Adrenal gland (tissue), 12 donors: ENCODE results near the gene SMS. TPM values are rescaled to one million over a fixed set of nuclear protein-coding genes. Genes with fewer than 3 reads are reported as not detected.

Experiments
- DNase-seq, 7 donors: peaks; one replicate each; pipeline ENCODE4 v3.0.0-alpha.2; 2019 to 2020
- H3K27ac ChIP-seq, 5 donors: fragments of 200-600 bp; sonication (generic) in 4 of 5; 1 replicate in 3 of 5; 2 replicates in 2 of 5; pipeline versions ENCODE4 v1.5.1 to v1.8.0; 2016 to 2020; ENCODE audit warnings: mild to moderate bottlenecking in 1 of 5
- H3K27me3 ChIP-seq: fragments of 200-600 bp; 2 replicates; pipeline ENCODE4 v1.8.0; 2021
- H3K36me3 ChIP-seq, 2 donors: fragments of 200-600 bp; replicated peaks in 1 of 2; 1 replicate in 1 of 2; 2 replicates in 1 of 2; pipeline versions ENCODE4 v1.5.1 to v1.8.0; 2018 to 2022
- H3K4me1 ChIP-seq, 2 donors: fragments of 200-600 bp; replicated peaks in 1 of 2; 1 replicate in 1 of 2; 2 replicates in 1 of 2; pipeline versions ENCODE4 v1.5.1 to v1.8.0; 2018 to 2021
- H3K4me3 ChIP-seq, 4 donors: fragments of 200-600 bp; sonication (generic) in 3 of 4; one replicate each; pipeline ENCODE4 v1.5.1; 2016 to 2018
- H3K9me3 ChIP-seq, 3 donors: fragments of 200-600 bp; sonication (generic) in 1 of 3; replicated peaks in 1 of 3; 1 replicate in 2 of 3; 2 replicates in 1 of 3; pipeline versions ENCODE4 v1.5.1 to v1.8.0; 2016 to 2021
- POLR2A ChIP-seq, 2 donors: fragments of 450-650 bp; IDR thresholded peaks; one replicate each; pipeline ENCODE4 v1.6.1; 2017; ENCODE audit warnings: antibody characterized with exemption in 2 of 2, mild to moderate bottlenecking in 2 of 2, moderate library complexity in 1 of 2
- WGBS, 4 donors: extraction: QIAGEN DNeasy Blood & Tissue Kit in 2 of 4; methylation state at CpG; one replicate each; pipeline versions ENCODE4 v1.1.5 to v1.1.7; 2013 to 2017; 5-methylcytosine and 5-hydroxymethylcytosine counted together
- intact Hi-C, 2 donors: fragments of 100-400 bp; cut with DNase I; formaldehyde crosslinking; loops; one replicate each; pipeline versions ENCODE4 v1.14.1 to v1.15.0; 2022 to 2023
- polyA plus RNA-seq, 3 donors: library from polyadenylated mRNA; stranded (reverse); fragments of 200-250 nt in 2 of 3; fragments of 350-450 nt in 1 of 3; fragmentation: Illumina TruSeq in 1 of 3; extraction: RNeasy Lipid Tissue Mini Kit (QIAGEN cat#74804) in 1 of 3; gene quantifications; one replicate each; pipeline ENCODE4 v1.2.3, GENCODE V29; 2013 to 2014
- total RNA-seq, 9 donors: library from RNA; depleted of rRNA in 4 of 9; stranded (reverse); fragments of >200 nt in 4 of 9; fragments of 120-200 nt in 1 of 9; fragmentation: NEBNext Ultra II Directional in 1 of 9; extraction: Animal tissue kit (Norgen Biotek cat#: 25700) in 1 of 9; gene quantifications; one replicate each; pipeline versions ENCODE4 v1.1.0 to v1.2.4, GENCODE V29; 2013 to 2023
- TF ChIP-seq, protein P1 (sequence below), 6 experiments: fragments of 450-650 bp in 4 of 6; fragments of 200-600 bp in 2 of 6; sonication (generic) in 1 of 6; IDR thresholded peaks; 1 replicate in 5 of 6; 2 replicates in 1 of 6; pipeline versions ENCODE4 v1.5.1 to v1.8.0; 2016 to 2021; ENCODE audit warnings: antibody characterized with exemption in 6 of 6, mild to moderate bottlenecking in 2 of 6, moderate library complexity in 1 of 6
- donor health status: healthy with polysubstance abuse.
- donor health status: Bipolar disorder and iron deficiency.
- donor health status: DM: yes; HTN: yes; CAD: no.
- donor health status: DM: no; HTN: no; CAD: no.
- donor health status: DM: no; HTN: no; CAD: no.
- donor health status: DM: yes; HTN: yes; CAD: no.

Gene SMS
- total and polyA plus RNA-seq, 12 donors = 68.3 to 265 (median 131) TPM

DNA sequence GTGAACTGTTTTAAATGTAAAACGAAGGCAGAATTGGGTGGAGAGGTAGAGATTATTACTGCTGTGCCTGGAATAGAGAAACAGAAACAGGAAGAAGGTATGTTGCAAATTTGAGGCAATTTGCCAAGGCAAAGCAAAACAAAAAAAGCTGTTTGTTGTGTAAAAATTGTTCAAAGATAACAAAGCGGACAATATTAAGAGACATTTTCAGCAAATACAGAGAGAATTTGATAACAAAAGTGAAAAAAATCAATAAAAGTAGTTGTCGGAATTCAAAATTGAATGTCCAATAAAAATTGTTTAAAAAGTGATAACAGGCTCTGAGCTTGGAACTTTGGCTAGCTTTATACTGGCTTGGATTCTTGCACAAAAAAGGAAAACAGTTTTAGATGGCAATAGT, 14.4 kb upstream of the SMS start:
- no peaks in the 10 kb centered on the region for H3K9me3 ChIP-seq
- intact Hi-C loops = no loop called here
- no peak for DNase-seq
- H3K4me3 ChIP-seq = peak overlapping the region in 1 of 4 donors; percentile 54
- H3K4me1 ChIP-seq = peaks cover 0 to 4% of the 10 kb centered on the region in 2 donors
- peak overlapping the region; percentile 16 to 72 (median 29) for H3K27ac ChIP-seq
- TF ChIP-seq POLR2A (IDR thresholded peaks at IDR 0.05) = no peak
- TF ChIP-seq, protein P1, sequence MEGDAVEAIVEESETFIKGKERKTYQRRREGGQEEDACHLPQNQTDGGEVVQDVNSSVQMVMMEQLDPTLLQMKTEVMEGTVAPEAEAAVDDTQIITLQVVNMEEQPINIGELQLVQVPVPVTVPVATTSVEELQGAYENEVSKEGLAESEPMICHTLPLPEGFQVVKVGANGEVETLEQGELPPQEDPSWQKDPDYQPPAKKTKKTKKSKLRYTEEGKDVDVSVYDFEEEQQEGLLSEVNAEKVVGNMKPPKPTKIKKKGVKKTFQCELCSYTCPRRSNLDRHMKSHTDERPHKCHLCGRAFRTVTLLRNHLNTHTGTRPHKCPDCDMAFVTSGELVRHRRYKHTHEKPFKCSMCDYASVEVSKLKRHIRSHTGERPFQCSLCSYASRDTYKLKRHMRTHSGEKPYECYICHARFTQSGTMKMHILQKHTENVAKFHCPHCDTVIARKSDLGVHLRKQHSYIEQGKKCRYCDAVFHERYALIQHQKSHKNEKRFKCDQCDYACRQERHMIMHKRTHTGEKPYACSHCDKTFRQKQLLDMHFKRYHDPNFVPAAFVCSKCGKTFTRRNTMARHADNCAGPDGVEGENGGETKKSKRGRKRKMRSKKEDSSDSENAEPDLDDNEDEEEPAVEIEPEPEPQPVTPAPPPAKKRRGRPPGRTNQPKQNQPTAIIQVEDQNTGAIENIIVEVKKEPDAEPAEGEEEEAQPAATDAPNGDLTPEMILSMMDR (IDR thresholded peaks at IDR 0.05) = no peak
- 1 to 41% (median 27%) methylated on average over 3 of the region's 3 CpGs for WGBS, 4 donors
- H3K36me3 ChIP-seq = no peaks in the 10 kb centered on the region
- peaks cover 4% of the 10 kb centered on the region for H3K27me3 ChIP-seq

DNA sequence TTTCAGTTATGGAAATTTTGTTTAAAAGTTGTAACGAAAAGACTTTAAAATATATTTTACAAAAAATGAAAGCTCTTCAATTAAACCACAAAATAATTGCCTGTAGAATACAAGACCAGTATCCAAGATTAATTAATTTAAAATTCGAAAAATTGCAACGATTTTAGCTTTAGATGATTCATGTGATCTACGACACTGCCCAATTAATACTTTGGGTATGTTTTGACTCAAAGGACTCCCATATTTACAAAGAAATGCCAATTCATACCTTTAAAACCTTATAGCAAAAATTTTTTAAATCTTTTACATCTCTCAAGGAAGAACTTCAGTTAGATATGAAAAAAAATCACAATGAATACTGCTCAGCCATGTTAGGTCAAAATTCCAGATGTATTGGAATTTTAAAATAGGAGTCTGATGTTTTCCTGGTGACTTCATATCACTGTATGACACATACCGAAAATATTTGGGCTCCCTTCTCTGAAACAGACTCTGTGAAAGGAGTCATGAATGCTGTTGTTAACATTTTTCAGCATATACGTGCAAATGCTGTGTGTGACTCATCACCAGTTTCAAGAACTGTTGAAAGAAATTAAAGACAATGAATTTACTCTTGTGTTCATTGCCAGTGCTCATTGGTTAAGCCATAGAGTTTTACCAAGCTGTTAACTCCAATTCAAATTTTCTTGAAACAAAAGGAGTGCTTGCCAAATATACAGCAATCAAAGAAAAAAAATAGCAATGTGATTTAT, 13.8 kb upstream of the SMS start:
- TF ChIP-seq POLR2A (IDR thresholded peaks at IDR 0.05) = peak in 1 of 2 donors; percentile 11
- TF ChIP-seq, protein P1 (IDR thresholded peaks at IDR 0.05) = no peak
- DNase-seq = peak in 1 of 7 donors; percentile 27
- peak overlapping the region in 1 of 4 donors; percentile 54 for H3K4me3 ChIP-seq
- peaks cover 4% of the 10 kb centered on the region for H3K27me3 ChIP-seq
- H3K4me1 ChIP-seq = peaks cover 0 to 4% of the 10 kb centered on the region in 2 donors
- intact Hi-C loops = no loop called here
- WGBS, 4 donors = 16 to 35% (median 31%) methylated on average over 6 of the region's 6 CpGs
- peak overlapping the region; percentile 16 to 72 (median 45) for H3K27ac ChIP-seq
- H3K36me3 ChIP-seq = no peaks in the 10 kb centered on the region
- H3K9me3 ChIP-seq = no peaks in the 10 kb centered on the region

DNA sequence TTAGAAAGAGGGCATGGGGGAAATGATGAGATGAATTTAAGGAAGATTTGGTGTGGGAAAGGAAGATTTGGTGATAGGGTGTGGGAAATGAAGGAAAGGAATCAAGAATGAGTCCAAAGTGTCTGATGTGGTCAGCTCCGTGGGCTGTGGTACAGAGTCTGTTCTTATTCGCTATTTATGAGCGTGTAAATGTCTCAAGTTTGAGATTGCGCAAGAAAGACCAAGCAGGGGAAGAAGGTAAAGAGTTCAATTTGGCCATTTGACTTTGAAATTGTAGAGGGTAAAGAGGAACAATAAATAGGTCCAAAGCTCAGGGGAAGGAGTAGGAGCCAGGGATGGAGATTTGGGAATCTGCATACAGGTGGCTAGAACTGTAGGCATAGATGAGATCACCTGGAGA, 11.3 kb upstream of the SMS start:
- Histone ChIP-seq H3K4me1 (peaks cover 0 to 4% of the 10 kb centered on the region in 2 donors), H3K9me3 (no peaks in the 10 kb centered on the region), H3K27me3 (peaks cover 4% of the 10 kb centered on the region), H3K27ac (no peak overlapping the region), H3K4me3 (no peak overlapping the region), H3K36me3 (no peaks in the 10 kb centered on the region)
- no peak for DNase-seq
- no peak for TF ChIP-seq POLR2A (IDR thresholded peaks at IDR 0.05)
- TF ChIP-seq, protein P1 (IDR thresholded peaks at IDR 0.05) = no peak
- intact Hi-C loops = no loop called here
- 70 to 94% (median 83%) methylated on average over 4 of the region's 4 CpGs for WGBS, 4 donors

DNA sequence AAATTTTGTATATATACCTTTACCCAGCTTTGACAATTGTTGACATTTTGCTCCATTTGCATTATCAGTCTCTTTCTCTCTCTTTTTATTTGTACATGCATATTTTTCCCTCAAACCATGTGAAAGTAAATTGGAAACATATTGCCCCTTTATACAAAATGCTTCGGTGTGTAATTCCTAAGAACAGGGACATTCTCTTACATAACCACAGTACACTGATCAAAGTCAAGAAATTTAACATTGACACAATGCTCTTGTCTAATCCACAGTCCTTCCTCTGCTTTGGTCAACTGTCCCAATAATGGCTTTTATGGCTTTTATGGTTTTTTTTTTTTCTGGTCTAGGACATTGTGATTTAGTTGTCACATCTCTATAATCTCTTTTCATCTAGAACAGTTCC, 9.5 kb upstream of the SMS start:
- DNase-seq = no peak
- Histone ChIP-seq H3K9me3 (no peaks in the 10 kb centered on the region), H3K4me3 (no peak overlapping the region), H3K4me1 (peaks cover 0 to 4% of the 10 kb centered on the region in 2 donors), H3K27me3 (peaks cover 4% of the 10 kb centered on the region), H3K27ac (no peak overlapping the region), H3K36me3 (no peaks in the 10 kb centered on the region)
- intact Hi-C loops = no loop called here
- WGBS, 4 donors = 41 to 67% (median 56%) methylated on average over 1 of the region's 1 CpG
- TF ChIP-seq, protein P1 (IDR thresholded peaks at IDR 0.05) = no peak
- TF ChIP-seq POLR2A (IDR thresholded peaks at IDR 0.05) = no peak
